Right lobe of liver (tissue), 6 donors: Measurements from ENCODE around the gene VSIG4. TPM values are rescaled to one million over a fixed set of nuclear protein-coding genes. Genes with fewer than 3 reads are reported as not detected.
A peak's percentile ranks its signal among the peaks of the same experiment; 100 is the strongest.

Experiments used
- ATAC-seq, 4 donors: fragments of 200-7000 bp; cut with Tn5 transposase; one replicate each; pipeline ENCODE4 v1.9.1; 2020; ENCODE audit warnings: mild to moderate bottlenecking in 4 of 4, moderate library complexity in 4 of 4
- DNase-seq, 3 donors: peaks; one replicate each; pipeline ENCODE4 v3.0.0-alpha.2; 2020
- H3K27ac ChIP-seq, 3 donors: fragments of 200-600 bp; one replicate each; pipeline ENCODE4 v1.8.0; 2022
- H3K27me3 ChIP-seq, 2 donors: fragments of 200-600 bp; one replicate each; pipeline ENCODE4 v1.8.0; 2022
- H3K36me3 ChIP-seq, 4 donors: fragments of 200-600 bp; sonication (generic) in 1 of 4; one replicate each; pipeline versions ENCODE4 v1.5.1 to v1.8.0; 2017 to 2022; ENCODE audit warnings: control low read depth in 1 of 4
- H3K4me1 ChIP-seq, 4 donors: fragments of 200-600 bp; sonication (generic) in 1 of 4; one replicate each; pipeline versions ENCODE4 v1.5.1 to v1.8.0; 2017 to 2022; ENCODE audit warnings: control low read depth in 1 of 4
- H3K4me3 ChIP-seq, 3 donors: fragments of 200-600 bp; one replicate each; pipeline ENCODE4 v1.8.0; 2022
- H3K9me3 ChIP-seq, 4 donors: fragments of 200-600 bp; sonication (generic) in 1 of 4; one replicate each; pipeline versions ENCODE4 v1.5.1 to v1.8.0; 2017 to 2022; ENCODE audit warnings: control low read depth in 1 of 4
- CTCF ChIP-seq, 4 donors: fragments of 200-600 bp in 3 of 4; fragments of 450-650 bp in 1 of 4; IDR thresholded peaks; one replicate each; pipeline versions ENCODE4 v1.5.1 to v1.8.0; 2016 to 2022; ENCODE audit warnings: antibody characterized with exemption in 4 of 4, mild to moderate bottlenecking in 2 of 4
- POLR2A ChIP-seq: fragments of 450-650 bp; IDR thresholded peaks from one replicate; pipeline ENCODE4 v1.6.1; 2017; ENCODE audit warnings: antibody characterized with exemption, mild to moderate bottlenecking
- WGBS: methylation state at CpG from one replicate; pipeline ENCODE4 v1.1.6; 2018; ENCODE audit warnings: low coverage, low lambda C conversion rate; ENCODE audit not compliant: insufficient coverage; ENCODE audit errors: missing lambda C conversion rate; 5-methylcytosine and 5-hydroxymethylcytosine counted together
- intact Hi-C, 2 donors: fragments of 100-400 bp; cut with DNase I; formaldehyde crosslinking; loops; one replicate each; pipeline versions ENCODE4 v1.11.2 to v1.14.1; 2022
- long read RNA-seq: library from polyadenylated mRNA; unstranded; transcript quantifications from one replicate; pipeline ENCODE4 v2.0.0, GENCODE V29; 2019
- total RNA-seq, 6 experiments: library from RNA; depleted of rRNA in 2 of 6; stranded (reverse); fragments of >200 nt in 2 of 6; fragmentation: NEBNext Ultra II Directional in 3 of 6; extraction: Animal tissue kit (Norgen Biotek cat#: 25700) in 3 of 6; gene quantifications; one replicate each; pipeline versions ENCODE4 v1.1.0 to v1.2.4, GENCODE V29; 2016 to 2023
- donor health status: DM: no; HTN: yes; CAD: no.
- donor health status: DM: no; HTN: no; CAD: no.
- donor health status: DM: no; HTN: no; CAD: no.
- donor health status: DM: no; HTN: yes; CAD: no.
- donor health status: DM: no; HTN: yes; CAD: no.

VSIG4 gene
- 10 to 100 TPM; 16.9 to 50.2 (median 31.4) TPM for total RNA-seq
- long read RNA-seq, partial matches to known transcripts: 0 of 3 reads
- long read RNA-seq, other reads (novel, unspliced or antisense): 1 of 3 reads

- no peak for DNase-seq
Observed at GRCh38 chrX:66039944-66040343, at the start of gene VSIG4. Gene VSIG4 (minus strand): TSS chrX:66040080. CDS start chrX:66039998, 82 bp downstream.

GRCh38 chrX:66076801-66077200 lies 36.9 kb upstream of the VSIG4 start:
- ATAC-seq (no peak), DNase-seq (no peak)
- Histone ChIP-seq H3K27me3 (peaks cover 0 to under 1% of the 10 kb centered on the region in 2 donors), H3K4me3 (no peak overlapping the region), H3K4me1 (no peaks in the 10 kb centered on the region), H3K9me3 (no peaks in the 10 kb centered on the region), H3K27ac (no peak overlapping the region), H3K36me3 (no peaks in the 10 kb centered on the region)
- whole genome bisulfite sequencing: 54% methylated on average over 1 of the region's 1 CpG
- intact Hi-C loops: no loop called here
- TF ChIP-seq CTCF (IDR thresholded peaks at IDR 0.05): no peak
- no peak for TF ChIP-seq POLR2A

More at GRCh38 chrX:66039944-66040343, at the start of gene VSIG4:
- intact Hi-C loops: no loop called here
- TF ChIP-seq CTCF (IDR thresholded peaks at IDR 0.05): no peak
- peak; percentile 27 for TF ChIP-seq POLR2A
- Histone ChIP-seq H3K4me3 (no peak within 1 kb of the TSS), H3K9me3 (no peaks in the 10 kb centered on the region), H3K27me3 (no peaks in the 10 kb centered on the region), H3K4me1 (no peaks in the 10 kb centered on the region), H3K27ac (no peak within 1 kb of the TSS), H3K36me3 (no peaks in the 10 kb centered on the region)
- 65% methylated on average over 2 of the region's 2 CpGs for WGBS
- peak; percentile 25 to 60 (median 48) for ATAC-seq

GRCh38 chrX:66074920-66075879 lies 35.3 kb upstream of the VSIG4 start:
- H3K36me3 ChIP-seq: no peaks in the 10 kb centered on the region
- WGBS: 58% methylated on average over 24 of the region's 24 CpGs
- H3K4me1 ChIP-seq: no peaks in the 10 kb centered on the region
- DNase-seq: peak in 1 of 3 donors; percentile 32
- no peaks in the 10 kb centered on the region for H3K9me3 ChIP-seq
- intact Hi-C loops: no loop called here
- H3K27me3 ChIP-seq: peaks cover 0 to 4% of the 10 kb centered on the region in 2 donors
- no peak overlapping the region for H3K4me3 ChIP-seq
- ATAC-seq: peak in 2 of 4 donors; percentile 36 to 42
- TF ChIP-seq CTCF (IDR thresholded peaks at IDR 0.05): no peak
- TF ChIP-seq POLR2A: peak; percentile 31
- H3K27ac ChIP-seq: no peak overlapping the region

- no peak for TF ChIP-seq POLR2A
- TF ChIP-seq CTCF (IDR thresholded peaks at IDR 0.05): no peak
- 16% methylated on average over 1 of the region's 1 CpG for WGBS
- H3K9me3 ChIP-seq: no peaks in the 10 kb centered on the region
- no peak for ATAC-seq
- no peaks in the 10 kb centered on the region for H3K4me1 ChIP-seq
- H3K27me3 ChIP-seq: peaks cover 0 to 4% of the 10 kb centered on the region in 2 donors
- intact Hi-C loops: no loop called here
- no peak overlapping the region for H3K27ac ChIP-seq
- no peak for DNase-seq
- H3K4me3 ChIP-seq: no peak overlapping the region
- H3K36me3 ChIP-seq: no peaks in the 10 kb centered on the region
Observed at GRCh38 chrX:66071126-66071525, 31.2 kb upstream of the VSIG4 start.
